ENCODE measurements around the gene PLA2G4E.

Gene PLA2G4E

DNA sequence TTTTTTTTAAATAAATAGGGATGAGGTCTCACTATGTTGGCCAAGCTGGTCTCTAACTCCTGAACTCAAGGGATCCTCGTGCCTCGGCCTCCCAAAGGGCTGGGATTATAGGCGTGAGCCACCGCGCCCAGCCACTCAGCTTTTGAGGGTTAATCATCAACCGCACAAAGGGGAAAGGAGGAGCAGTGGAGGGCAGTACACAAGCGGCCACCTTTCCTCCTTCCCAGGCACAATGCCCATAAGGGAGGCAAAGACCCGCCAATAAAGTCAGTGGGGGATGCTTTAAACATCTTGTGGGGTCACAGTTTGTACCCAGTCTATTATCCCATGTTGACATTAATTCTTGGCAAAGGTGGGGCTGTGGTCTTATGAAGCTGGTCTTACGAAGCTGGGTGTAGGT, 80.9 kb downstream of the PLA2G4E start:
- in situ Hi-C loops (cut with HindIII; ENCODE audit: low sequenced_read_pairs), result no loop called here

DNA sequence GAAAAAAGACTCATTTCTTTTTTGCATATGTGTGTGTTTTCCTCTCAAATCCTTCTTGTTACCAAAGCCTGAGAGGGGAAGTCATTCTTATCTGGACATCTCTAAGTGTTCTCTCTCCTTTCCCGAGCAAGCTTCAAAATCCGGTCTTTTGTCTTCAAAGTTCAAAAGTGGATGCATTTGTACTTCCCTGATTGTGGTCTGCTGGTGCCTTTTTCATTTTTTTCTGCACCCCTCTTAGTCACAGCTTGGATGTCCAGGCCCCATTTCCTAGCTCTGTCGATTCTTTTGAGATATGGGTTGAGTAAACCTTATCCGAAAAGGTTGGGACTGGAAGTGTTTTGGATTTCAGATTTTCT, 83.3 kb downstream of the PLA2G4E start:
- in situ Hi-C loops (cut with HindIII; ENCODE audit: low sequenced_read_pairs), result no loop called here

DNA sequence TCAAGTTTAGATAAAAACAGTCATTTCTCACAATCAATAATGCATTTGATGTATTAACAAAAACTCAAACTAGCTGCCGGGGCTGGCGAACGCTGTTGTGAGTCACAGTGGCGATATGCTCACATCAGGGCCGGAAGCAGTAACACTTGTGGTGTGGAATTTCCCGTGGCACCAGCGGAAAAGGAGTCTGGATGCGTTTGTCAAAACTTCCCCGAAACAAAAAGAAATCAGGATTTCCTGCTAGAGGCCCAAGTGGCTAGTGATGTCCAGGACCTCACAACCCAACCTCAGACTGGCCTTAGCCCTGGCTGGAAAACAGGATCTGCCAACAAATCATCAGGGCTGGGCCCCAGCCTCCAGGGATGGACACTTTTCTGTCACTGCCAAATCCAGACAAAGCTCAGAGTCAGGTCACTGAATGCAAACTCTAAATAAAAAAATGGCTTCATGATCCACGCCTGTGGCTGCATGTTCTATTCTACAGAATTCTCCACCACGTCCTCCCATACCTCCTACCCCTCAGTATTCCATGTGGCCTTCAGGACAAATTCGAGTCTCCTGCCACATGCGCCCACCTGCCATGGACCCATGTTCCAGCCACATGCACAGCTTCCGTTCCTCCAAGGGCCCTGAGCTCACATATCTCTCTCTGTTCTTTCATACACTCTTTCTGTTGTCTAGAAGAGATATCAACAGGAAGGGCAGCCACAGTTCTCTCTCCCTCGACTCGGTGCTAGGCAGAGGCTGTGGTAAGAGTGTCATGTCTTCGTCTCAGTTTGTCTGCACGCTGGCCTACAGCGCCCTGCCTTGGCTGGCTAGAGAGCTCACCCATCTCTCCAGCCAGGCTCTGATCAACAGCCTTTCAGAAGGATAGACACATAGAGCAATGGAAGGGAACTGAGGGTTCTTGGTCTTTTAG, 83.9 kb downstream of the PLA2G4E start:
- in situ Hi-C loops (cut with HindIII; ENCODE audit: low sequenced_read_pairs), result no loop called here

DNA sequence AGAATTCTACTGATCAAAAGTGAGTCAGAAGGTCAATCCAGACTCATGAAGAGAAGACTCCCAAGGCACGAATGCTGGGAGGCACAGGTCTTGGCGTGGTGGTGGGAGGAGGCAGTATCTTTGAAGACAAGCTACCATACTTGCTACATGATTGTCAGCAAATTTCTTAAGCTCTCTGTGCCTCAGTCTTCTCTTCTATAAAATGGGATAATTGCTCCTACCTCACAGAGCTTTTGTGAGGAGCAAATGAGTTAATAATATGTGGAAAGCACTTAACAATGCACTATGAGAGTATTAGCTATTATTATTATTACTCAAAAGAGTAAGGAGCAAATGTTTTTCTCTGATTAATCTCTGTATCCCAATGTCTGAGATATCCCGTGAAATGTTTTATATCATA, 84.7 kb downstream of the PLA2G4E start:
- in situ Hi-C loops (cut with HindIII; ENCODE audit: low sequenced_read_pairs), result no loop called here

DNA sequence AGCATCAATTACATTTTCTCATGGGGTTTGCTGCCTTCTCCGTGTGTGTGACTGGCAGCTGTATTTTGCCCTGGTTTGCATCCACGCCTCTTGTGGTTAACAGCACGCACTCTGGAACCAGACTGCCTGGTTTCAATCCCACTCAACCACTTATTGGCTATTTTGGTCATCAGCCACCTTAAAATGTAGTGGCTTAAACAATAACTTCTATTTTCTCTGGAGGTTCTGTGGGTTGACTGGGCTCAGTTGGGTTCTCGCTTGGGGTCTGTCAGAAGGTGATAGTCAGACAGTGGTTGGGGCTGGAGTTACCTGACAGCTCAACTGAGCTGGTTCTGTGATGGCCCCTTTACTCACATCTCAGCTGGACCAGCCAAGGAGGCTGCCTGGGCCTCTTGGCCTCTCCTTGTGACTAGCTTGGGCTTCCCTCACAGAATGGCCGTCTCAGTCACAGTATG, 85.2 kb downstream of the PLA2G4E start:
- in situ Hi-C loops (cut with HindIII; ENCODE audit: low sequenced_read_pairs), result no loop called here

DNA sequence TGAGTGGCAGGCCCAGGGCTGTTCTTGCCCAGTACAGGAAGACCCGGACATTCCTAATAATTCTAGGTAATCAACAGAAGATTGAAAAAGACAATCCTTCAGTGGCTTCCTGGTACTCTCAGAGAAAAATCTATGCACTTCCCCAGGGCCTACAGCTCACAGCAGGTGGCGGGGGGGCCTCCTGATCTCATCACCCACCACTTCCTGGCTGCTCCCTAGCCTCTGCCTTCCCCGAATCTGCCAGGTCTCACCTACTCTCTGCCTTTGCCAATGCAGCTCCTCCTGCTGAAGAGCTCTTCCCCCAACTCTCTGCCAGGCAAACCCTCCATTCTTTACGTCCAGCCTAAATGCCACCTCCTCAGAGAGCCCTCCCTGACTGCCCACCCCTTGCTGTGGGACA, 86.0 kb downstream of the PLA2G4E start:
- in situ Hi-C loops (cut with HindIII; ENCODE audit: low sequenced_read_pairs), result no loop called here

DNA sequence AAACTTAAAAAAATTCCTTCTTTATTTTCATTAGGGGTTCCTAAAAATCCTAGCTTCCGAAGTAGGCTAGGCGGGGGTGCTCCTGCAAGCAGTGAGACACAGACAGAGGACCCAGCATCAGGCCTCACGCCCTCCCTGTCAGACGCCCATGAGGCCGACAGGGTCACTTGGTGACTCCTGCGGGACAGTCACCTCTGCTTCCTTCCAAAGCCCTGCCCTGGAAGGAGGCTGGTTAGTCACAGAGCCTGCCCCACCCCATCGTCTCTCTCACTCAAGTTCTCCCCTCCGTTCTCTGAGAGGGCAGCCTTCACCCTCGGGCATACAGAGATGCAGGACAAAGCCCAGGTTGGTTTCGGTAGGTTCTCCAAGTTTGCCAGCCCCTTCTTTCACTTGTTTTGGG, 87.1 kb downstream of the PLA2G4E start:
- in situ Hi-C loops (cut with HindIII; ENCODE audit: low sequenced_read_pairs), result no loop called here

DNA sequence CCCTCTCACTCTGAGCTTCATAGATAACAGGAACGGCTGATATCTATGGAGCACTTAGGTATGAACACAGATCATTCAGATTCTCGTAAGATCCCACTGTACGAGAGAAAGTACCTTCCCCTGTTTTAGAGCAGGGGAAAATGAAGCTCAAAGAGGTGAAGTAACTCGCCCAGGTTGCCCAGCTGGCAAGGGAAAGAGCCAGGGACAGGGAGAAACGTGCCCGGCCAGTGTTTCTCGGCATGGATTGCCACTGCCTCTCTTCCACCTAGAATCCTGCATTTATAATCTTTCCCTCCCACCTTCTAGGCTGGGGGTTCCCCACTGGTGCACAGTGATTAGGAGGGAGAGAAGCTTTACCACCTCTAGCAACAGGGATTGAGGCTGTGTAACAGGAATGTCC, 87.5 kb downstream of the PLA2G4E start:
- in situ Hi-C loops (cut with HindIII; ENCODE audit: low sequenced_read_pairs), result no loop called here

DNA sequence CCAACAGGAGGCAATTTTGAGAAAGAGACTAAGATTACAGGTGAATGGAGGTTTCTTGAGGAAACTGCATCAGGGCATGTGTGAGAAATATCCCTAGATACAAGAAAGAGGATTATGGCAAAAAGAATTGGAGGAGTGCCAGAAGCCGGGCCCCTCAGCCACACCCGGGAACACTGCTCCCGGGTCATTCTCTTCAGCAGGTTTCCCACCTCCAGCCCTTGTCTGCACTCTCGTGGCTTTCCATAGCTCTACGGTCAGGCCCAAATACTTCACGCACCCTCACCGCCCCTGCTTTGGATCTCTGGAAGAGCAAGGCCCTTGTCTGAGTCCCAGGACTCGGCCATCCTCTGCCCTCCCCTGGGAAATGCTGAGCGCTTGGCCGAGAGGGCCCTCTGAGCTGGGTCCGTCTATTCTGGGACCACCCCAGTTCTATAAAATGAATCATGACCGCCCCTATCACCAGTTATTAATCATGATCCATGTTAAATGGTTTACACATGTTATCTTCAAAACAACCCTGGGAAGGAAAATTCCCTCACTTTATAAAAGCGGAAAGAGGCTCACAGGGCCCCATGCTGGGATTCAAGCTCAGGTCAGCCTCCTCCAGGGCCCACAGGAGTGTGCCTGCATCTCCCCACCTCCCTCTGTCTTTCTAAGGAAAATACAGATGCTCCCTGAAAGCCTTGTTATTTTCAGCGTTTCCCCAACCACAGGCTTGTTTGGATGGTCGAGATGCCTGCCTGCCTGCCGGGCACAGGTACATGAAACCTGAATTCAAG, 88.1 kb downstream of the PLA2G4E start:
- in situ Hi-C loops (cut with HindIII; ENCODE audit: low sequenced_read_pairs), result no loop called here

DNA sequence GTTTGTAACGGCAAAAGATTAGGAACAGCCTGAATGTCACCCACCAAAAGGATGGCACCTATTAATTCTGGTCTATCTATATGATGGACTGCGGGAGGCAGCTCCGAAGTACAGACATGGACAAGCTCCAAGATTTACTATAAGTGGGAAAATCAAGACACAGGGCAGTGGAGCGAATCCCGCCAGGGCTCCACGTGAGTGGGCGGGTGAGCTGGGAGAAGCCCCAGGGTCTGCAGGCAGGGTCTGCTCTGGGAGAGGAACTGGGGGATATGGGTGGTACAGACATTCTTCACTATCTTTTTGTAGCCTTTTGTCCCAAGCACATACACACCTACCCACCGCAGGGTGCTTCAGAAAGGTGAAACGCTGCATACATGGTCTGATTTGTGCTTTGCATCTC, 88.7 kb downstream of the PLA2G4E start:
- in situ Hi-C loops (cut with HindIII; ENCODE audit: low sequenced_read_pairs), result no loop called here

Measured in endothelial cell of hepatic sinusoid (primary cell).